ENCODE results near the gene FRZB.
"Not testable (repeated sequence)": the region's sequence is repeated elsewhere in the genome, so short reads cannot be mapped to it uniquely, and the experiment has no call there.

Gene FRZB

GRCh38 chr2:182866461-182867406 is at the start of gene FRZB:
Gene FRZB, minus strand, starts transcription at chr2:182866637. Its CDS starts 85 bp downstream, at chr2:182866552.
- peak; percentile 83 for DNase-seq (ENCODE audit: low spot score)

- peak; percentile 68 for DNase-seq (ENCODE audit: low spot score)
These were observed 49.2 kb upstream of the FRZB start for GRCh38 chr2:182915369-182916326.

GRCh38 chr2:182914852-182915251 is 48.4 kb upstream of the FRZB start:
- no peak for DNase-seq (ENCODE audit: low spot score)

GRCh38 chr2:182913064-182913463 is 46.6 kb upstream of the FRZB start:
- no peak for DNase-seq (ENCODE audit: low spot score)

GRCh38 chr2:182912518-182912915 is 46.1 kb upstream of the FRZB start:
- DNase-seq (ENCODE audit: low spot score), result no peak

GRCh38 chr2:182911813-182912517 is 45.5 kb upstream of the FRZB start:
- DNase-seq (ENCODE audit: low spot score), result no peak

GRCh38 chr2:182910965-182911364 is 44.5 kb upstream of the FRZB start:
- DNase-seq (ENCODE audit: low spot score), result no peak

- DNase-seq (ENCODE audit: low spot score), result no peak
These were observed 40.8 kb upstream of the FRZB start for GRCh38 chr2:182907081-182907830.

GRCh38 chr2:182906454-182906853 is 40.0 kb upstream of the FRZB start:
- DNase-seq (ENCODE audit: low spot score), result no peak

- no peak for DNase-seq (ENCODE audit: low spot score)
These were observed 38.4 kb upstream of the FRZB start for GRCh38 chr2:182904844-182905243.

- no peak for DNase-seq (ENCODE audit: low spot score)
These were observed 37.1 kb upstream of the FRZB start for GRCh38 chr2:182903566-182903965.

- DNase-seq (ENCODE audit: low spot score), result no peak
These were observed 35.3 kb upstream of the FRZB start for GRCh38 chr2:182901748-182902147.

- no peak for DNase-seq (ENCODE audit: low spot score)
These were observed 32.3 kb upstream of the FRZB start for GRCh38 chr2:182898718-182899117.

GRCh38 chr2:182897137-182897536 is 30.7 kb upstream of the FRZB start:
- peak; percentile 36 for DNase-seq (ENCODE audit: low spot score)

GRCh38 chr2:182895798-182896197 is 29.4 kb upstream of the FRZB start:
- DNase-seq (ENCODE audit: low spot score), result no peak

- no peak for DNase-seq (ENCODE audit: low spot score)
These were observed 28.7 kb upstream of the FRZB start for GRCh38 chr2:182895169-182895568.

- DNase-seq (ENCODE audit: low spot score), result no peak
These were observed 27.7 kb upstream of the FRZB start for GRCh38 chr2:182894174-182894573.

GRCh38 chr2:182893666-182894065 is 27.2 kb upstream of the FRZB start:
- no peak for DNase-seq (ENCODE audit: low spot score)

- not testable (repeated sequence) for DNase-seq (ENCODE audit: low spot score)
These were observed 26.6 kb upstream of the FRZB start for GRCh38 chr2:182893035-182893434.

- DNase-seq (ENCODE audit: low spot score), result no peak
These were observed 25.2 kb upstream of the FRZB start for GRCh38 chr2:182891611-182892010.

- no peak for DNase-seq (ENCODE audit: low spot score)
These were observed 24.4 kb upstream of the FRZB start for GRCh38 chr2:182890773-182891378.
